Gastroesophageal sphincter (tissue), 3 donors: ENCODE results near the gene LIMK1.

Source experiments
- CTCF ChIP-seq, 4 experiments: fragments of 200-600 bp in 2 of 4; fragments of 450-650 bp in 2 of 4; sonication (generic) in 1 of 4; IDR thresholded peaks; one replicate each; pipeline ENCODE4 v1.5.1; 2017 to 2019; ENCODE audit warnings: antibody characterized with exemption in 4 of 4, mild to moderate bottlenecking in 2 of 4, moderate library complexity in 2 of 4
- EP300 ChIP-seq: sonication (generic); formaldehyde crosslinking; IDR thresholded peaks from one replicate; pipeline ENCODE4 v1.6.1; 2017; ENCODE audit warnings: antibody characterized with exemption, mild to moderate bottlenecking
- POLR2A ChIP-seq, 2 donors: fragments of 450-650 bp; IDR thresholded peaks; one replicate each; pipeline ENCODE4 v1.6.1; 2017; ENCODE audit warnings: antibody characterized with exemption in 2 of 2, mild to moderate bottlenecking in 2 of 2, moderate library complexity in 1 of 2
- POLR2AphosphoS5 ChIP-seq: sonication (generic); formaldehyde crosslinking; IDR thresholded peaks from one replicate; pipeline ENCODE4 v1.6.1; 2017; ENCODE audit warnings: antibody characterized with exemption

- TF ChIP-seq CTCF (IDR thresholded peaks at IDR 0.05): no peak
- TF ChIP-seq POLR2A (IDR thresholded peaks at IDR 0.05): no peak
- peak; percentile 28 for TF ChIP-seq POLR2AphosphoS5
- TF ChIP-seq EP300: no peak
Measured at GRCh38 chr7:74037609-74038008, 46.0 kb upstream of the LIMK1 start.
